MCF 10A (cell line): ENCODE results near the gene DENND2D. TPM values are rescaled to one million over a fixed set of nuclear protein-coding genes. Genes with fewer than 3 reads are reported as not detected.

Experiments used
- BruUV-seq: library from RNA; stranded (reverse); fragments of 400-500 nt; replicated peaks from 2 replicates; lab custom pipeline; 2021; lab: Mats Ljungman, UMichigan
- CTCF ChIA-PET: fragments of 300-600 bp; sonication (Branson Sonifier 250); formaldehyde crosslinking; extraction: SDS; loops from one replicate; lab custom pipeline; 2021; ENCODE audit warnings: antibody characterized with exemption, inconsistent platforms; lab: Yijun Ruan, JAX
- POLR2A ChIA-PET: fragments of 300-600, 350-650 bp; sonication (Branson Sonifier 250); formaldehyde crosslinking; extraction: SDS; loops from one replicate; lab custom pipeline; 2020; ENCODE audit warnings: antibody characterized with exemption, inconsistent platforms; lab: Yijun Ruan, JAX
- DNase-seq: peaks from one replicate; pipeline ENCODE4 v3.0.0-alpha.2; 2018; ENCODE audit not compliant: unreplicated experiment
- H3K27ac Mint-ChIP-seq: one replicate; pipeline ENCODE4 v1.8.0; 2022; ENCODE audit warnings: mild to moderate bottlenecking, low read depth, mixed read lengths; ENCODE audit not compliant: unreplicated experiment
- H3K27me3 Mint-ChIP-seq: one replicate; pipeline ENCODE4 v1.8.0; 2022; ENCODE audit warnings: mixed read lengths; ENCODE audit not compliant: insufficient read depth, unreplicated experiment
- H3K36me3 Mint-ChIP-seq: one replicate; pipeline ENCODE4 v1.8.0; 2022; ENCODE audit warnings: mild to moderate bottlenecking, moderate library complexity, mixed read lengths; ENCODE audit not compliant: insufficient read depth, unreplicated experiment
- H3K4me1 Mint-ChIP-seq: one replicate; pipeline ENCODE4 v1.8.0; 2022; ENCODE audit warnings: mixed read lengths; ENCODE audit not compliant: insufficient read depth, unreplicated experiment
- H3K4me3 Mint-ChIP-seq: one replicate; pipeline ENCODE4 v1.8.0; 2022; ENCODE audit warnings: mild to moderate bottlenecking, moderate library complexity, mixed read lengths; ENCODE audit not compliant: unreplicated experiment
- H3K9me3 Mint-ChIP-seq: one replicate; pipeline ENCODE4 v1.8.0; 2022; ENCODE audit warnings: mixed read lengths; ENCODE audit not compliant: unreplicated experiment
- intact Hi-C: fragments of 100-400 bp; cut with micrococcal nuclease; formaldehyde crosslinking; loops from 2 replicates; pipeline ENCODE4 v1.14.1; 2022
- total RNA-seq: library from RNA; stranded (reverse); gene quantifications from 2 replicates; pipeline ENCODE4 v1.2.3, GENCODE V29; 2022
- TF ChIP-seq, protein P1 (sequence below): fragments of 200-600 bp; IDR thresholded peaks from one replicate; pipeline ENCODE4 v1.8.0; 2022; ENCODE audit warnings: antibody characterized with exemption, mild to moderate bottlenecking; ENCODE audit not compliant: unreplicated experiment

DENND2D gene
- total RNA-seq, 1 experiment from 2014 or later = 6.0 TPM

DNA sequence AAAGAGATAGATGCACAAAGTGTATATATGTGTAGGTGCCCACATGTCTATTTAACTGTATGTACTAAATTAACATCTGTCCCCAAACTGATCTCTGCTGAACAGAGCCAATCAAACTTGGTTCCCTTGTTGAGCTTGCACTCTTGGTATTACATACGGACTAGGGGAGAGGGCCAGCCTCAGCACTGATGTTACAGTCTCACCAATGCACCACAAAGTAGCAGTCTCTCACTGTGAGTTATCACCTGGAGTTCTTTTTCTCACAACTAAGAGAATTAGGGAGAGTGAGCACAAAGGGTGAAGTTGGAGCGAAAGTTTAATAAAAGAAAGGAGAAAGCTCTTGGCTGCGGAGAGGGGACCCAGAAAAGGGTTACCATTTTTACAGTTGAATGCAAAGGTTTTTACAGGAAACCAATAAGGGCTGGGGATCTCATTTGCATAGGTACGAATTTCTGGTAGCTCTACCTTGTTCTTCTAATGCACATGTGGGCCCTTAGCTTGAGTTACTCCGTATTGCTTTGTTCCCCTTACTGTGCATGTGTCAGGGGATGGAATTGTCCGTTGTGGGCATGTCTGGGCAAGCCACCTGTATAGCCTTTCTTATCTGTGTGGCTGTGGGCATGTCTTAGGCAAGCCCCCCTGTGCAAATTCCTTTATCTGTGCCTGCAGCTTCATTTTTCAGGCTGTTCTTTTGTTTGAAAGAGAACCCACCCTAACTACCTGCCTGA lies 13.8 kb upstream of the DENND2D start:
- peak overlapping the region; percentile 91 for H3K27ac Mint-ChIP-seq
- no peak overlapping the region for H3K4me3 Mint-ChIP-seq
- TF ChIP-seq, protein P1, sequence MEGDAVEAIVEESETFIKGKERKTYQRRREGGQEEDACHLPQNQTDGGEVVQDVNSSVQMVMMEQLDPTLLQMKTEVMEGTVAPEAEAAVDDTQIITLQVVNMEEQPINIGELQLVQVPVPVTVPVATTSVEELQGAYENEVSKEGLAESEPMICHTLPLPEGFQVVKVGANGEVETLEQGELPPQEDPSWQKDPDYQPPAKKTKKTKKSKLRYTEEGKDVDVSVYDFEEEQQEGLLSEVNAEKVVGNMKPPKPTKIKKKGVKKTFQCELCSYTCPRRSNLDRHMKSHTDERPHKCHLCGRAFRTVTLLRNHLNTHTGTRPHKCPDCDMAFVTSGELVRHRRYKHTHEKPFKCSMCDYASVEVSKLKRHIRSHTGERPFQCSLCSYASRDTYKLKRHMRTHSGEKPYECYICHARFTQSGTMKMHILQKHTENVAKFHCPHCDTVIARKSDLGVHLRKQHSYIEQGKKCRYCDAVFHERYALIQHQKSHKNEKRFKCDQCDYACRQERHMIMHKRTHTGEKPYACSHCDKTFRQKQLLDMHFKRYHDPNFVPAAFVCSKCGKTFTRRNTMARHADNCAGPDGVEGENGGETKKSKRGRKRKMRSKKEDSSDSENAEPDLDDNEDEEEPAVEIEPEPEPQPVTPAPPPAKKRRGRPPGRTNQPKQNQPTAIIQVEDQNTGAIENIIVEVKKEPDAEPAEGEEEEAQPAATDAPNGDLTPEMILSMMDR = no peak
- TSS peak; percentile 37 for BruUV-seq
- no peak for DNase-seq
- no peaks in the 10 kb centered on the region for H3K27me3 Mint-ChIP-seq
- ChIA-PET POLR2A (interaction anchor here (0.5 to 1.8 kb wide), 6 partner anchors 14 to 234 kb away, joined by 3 to 8 read pairs (median 4); no protein-coding TSS in a partner anchor), CTCF (interaction anchor here (0.6 to 1.5 kb wide), 6 partner anchors 9 to 1441 kb away, joined by 3 to 9 read pairs (median 4); no protein-coding TSS in a partner anchor)
- intact Hi-C loops = no loop called here
- H3K4me1 Mint-ChIP-seq = peaks cover 14% of the 10 kb centered on the region
- no peaks in the 10 kb centered on the region for H3K9me3 Mint-ChIP-seq
- no peaks in the 10 kb centered on the region for H3K36me3 Mint-ChIP-seq

DNA sequence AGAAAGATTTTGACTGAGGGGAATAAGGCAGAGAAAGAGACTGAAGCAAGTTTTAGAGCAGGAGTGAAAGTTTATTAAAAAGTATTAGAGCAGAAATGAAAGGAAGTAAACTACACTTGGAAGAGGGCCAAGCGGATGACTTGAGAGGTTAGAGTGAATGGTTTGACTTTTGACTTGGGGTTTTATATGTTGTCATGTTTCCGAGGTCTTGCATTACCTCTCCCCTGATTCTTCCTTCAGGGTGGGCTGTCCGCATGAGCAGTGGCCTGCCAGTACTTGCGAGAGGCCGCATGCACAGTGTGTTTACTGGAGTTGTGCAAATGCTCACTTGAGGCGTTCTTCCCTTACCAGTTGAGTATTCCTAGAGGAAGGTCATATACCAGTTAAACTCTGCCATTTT lies 13.0 kb upstream of the DENND2D start:
- no peak overlapping the region for H3K27ac Mint-ChIP-seq
- H3K4me3 Mint-ChIP-seq = no peak overlapping the region
- H3K9me3 Mint-ChIP-seq = no peaks in the 10 kb centered on the region
- no peak for DNase-seq
- intact Hi-C loops = no loop called here
- TF ChIP-seq, protein P1 = no peak
- no TSS peak for BruUV-seq
- H3K27me3 Mint-ChIP-seq = peaks cover 6% of the 10 kb centered on the region
- ChIA-PET POLR2A (interaction anchor here (0.8 kb wide), 1 partner anchor 182 kb away, joined by 3 read pairs; no protein-coding TSS in a partner anchor), CTCF (interaction anchor here (0.6 to 1.5 kb wide), 2 partner anchors 10 to 89 kb away, joined by 3 to 9 read pairs; no protein-coding TSS in a partner anchor)
- H3K36me3 Mint-ChIP-seq = no peaks in the 10 kb centered on the region
- H3K4me1 Mint-ChIP-seq = peaks cover 14% of the 10 kb centered on the region

DNA sequence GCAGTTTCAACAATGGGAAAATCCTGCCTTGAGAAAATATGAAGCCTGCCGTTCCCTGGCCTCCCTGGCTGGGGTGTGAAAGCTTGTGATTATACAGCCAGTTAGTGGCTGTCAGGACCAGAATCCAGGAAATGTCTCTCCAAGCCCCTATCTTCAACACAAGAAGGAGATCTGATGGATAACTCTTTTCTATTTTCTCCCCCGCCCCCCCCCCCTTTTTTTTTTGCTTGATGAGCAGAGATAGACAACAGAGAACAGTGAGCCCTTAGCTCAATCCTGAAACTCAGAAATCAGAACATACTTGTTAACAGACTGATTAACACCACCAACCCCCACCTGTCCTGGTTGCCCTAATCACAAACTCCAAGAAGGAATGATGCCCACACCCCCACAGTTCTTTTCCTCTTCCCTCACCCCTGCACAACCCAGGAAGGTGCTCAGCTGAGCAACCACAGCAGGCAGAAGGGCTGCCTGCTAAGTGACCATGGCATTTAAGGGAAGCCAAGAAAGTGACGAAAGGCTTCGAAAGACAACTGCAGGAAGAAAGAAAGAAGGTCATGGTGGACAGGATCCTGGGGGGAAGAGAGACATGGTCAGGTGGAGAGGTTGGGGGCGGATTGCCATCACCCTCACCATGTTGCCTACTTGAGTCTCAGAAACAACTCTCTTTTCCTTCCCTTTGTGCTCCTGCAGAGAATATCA lies 12.3 kb upstream of the DENND2D start:
- Mint-ChIP-seq H3K27me3 (peaks cover 12% of the 10 kb centered on the region), H3K4me3 (no peak overlapping the region), H3K27ac (no peak overlapping the region), H3K36me3 (no peaks in the 10 kb centered on the region), H3K9me3 (no peaks in the 10 kb centered on the region), H3K4me1 (peaks cover 14% of the 10 kb centered on the region)
- TF ChIP-seq, protein P1 = no peak
- POLR2A ChIA-PET = interaction anchor here (0.7 to 1.3 kb wide), 2 partner anchors 73 to 259 kb away, joined by 3 read pairs; partner anchors contain the start of genes CEPT1 and DRAM2
- intact Hi-C loops = no loop called here
- BruUV-seq = no TSS peak
- CTCF ChIA-PET = interaction anchor here (0.6 to 2.8 kb wide), 3 partner anchors 8 to 182 kb away, joined by 4 to 12 read pairs (median 4); no protein-coding TSS in a partner anchor
- DNase-seq = no peak

DNA sequence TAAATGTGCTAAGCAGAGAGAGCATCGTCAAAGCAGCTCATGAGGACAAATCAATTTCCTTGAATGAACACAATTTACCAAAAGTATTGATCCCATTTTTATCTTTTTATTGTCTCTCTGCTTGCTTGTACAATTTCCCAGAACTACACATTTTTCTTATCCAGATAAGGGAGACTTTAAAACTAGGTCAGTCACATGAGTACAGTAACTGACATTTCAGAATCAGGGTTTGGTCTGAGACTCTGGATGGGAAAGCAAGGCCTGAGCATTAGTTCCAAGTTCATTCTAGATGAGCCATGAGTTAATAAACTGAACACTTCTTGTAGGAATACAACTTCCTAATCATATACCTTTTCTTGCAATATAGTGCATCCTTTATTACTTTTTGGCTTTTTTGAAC lies 11.5 kb upstream of the DENND2D start:
- peaks cover 14% of the 10 kb centered on the region for H3K4me1 Mint-ChIP-seq
- H3K9me3 Mint-ChIP-seq = no peaks in the 10 kb centered on the region
- no TSS peak for BruUV-seq
- H3K36me3 Mint-ChIP-seq = no peaks in the 10 kb centered on the region
- no peak for DNase-seq
- ChIA-PET POLR2A (interaction anchor here (1.3 kb wide), 1 partner anchor 72 kb away, joined by 3 read pairs; the partner anchor contains the start of genes CEPT1 and DRAM2), CTCF (interaction anchor here (0.6 to 2.8 kb wide), 3 partner anchors 11 to 182 kb away, joined by 3 to 12 read pairs (median 4); no protein-coding TSS in a partner anchor)
- no peak overlapping the region for H3K27ac Mint-ChIP-seq
- TF ChIP-seq, protein P1 = no peak
- intact Hi-C loops = no loop called here
- H3K27me3 Mint-ChIP-seq = peaks cover 12% of the 10 kb centered on the region
- no peak overlapping the region for H3K4me3 Mint-ChIP-seq
